Measurements from ENCODE around the gene GMCL2.

Gene GMCL2

DNA sequence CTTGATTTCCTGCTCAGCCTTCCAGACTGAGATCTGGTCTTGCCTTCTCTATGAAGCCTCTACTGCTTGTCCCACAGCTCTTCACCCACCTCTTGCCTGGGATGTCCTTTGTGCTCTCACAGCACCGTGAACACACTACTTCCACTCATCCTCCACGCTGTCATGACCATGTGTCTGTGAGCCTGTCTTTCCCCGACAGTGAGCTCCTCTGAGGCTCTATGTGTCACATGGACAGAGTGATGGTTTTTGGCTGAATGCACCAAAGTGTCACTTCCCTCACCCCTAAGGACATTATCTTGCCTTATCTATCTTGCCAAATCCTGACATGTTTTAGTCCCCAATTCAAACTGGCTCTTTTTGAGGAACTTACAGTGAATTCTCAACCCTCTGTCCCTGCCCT, 34.1 kb upstream of the GMCL2 start:
- Histone ChIP-seq H3K9me3 (ENCODE audit: insufficient read depth, low read depth, low read length) (no peaks in the 10 kb centered on the region), H3K9ac (ENCODE audit: low read depth, low read length) (no peak overlapping the region), H3K4me1 (ENCODE audit: insufficient read depth, low read length) (peaks cover 14% of the 10 kb centered on the region), H3K27me3 (ENCODE audit: insufficient read depth, low read length) (no peaks in the 10 kb centered on the region), H3K27ac (ENCODE audit: low read depth, low read length) (no peak overlapping the region), H3K36me3 (ENCODE audit: insufficient read depth, low read length) (peaks cover 46% of the 10 kb centered on the region), H3K4me3 (ENCODE audit: low read length) (no peak overlapping the region)
- 93% methylated on average over 3 of the region's 3 CpGs for WGBS

GRCh38 chr5:178218827-178219226, 31.7 kb upstream of the GMCL2 start:
- no peaks in the 10 kb centered on the region for H3K9me3 ChIP-seq (ENCODE audit: insufficient read depth, low read depth, low read length)
- no peak overlapping the region for H3K27ac ChIP-seq (ENCODE audit: low read depth, low read length)
- H3K36me3 ChIP-seq (ENCODE audit: insufficient read depth, low read length): peaks cover 66% of the 10 kb centered on the region
- H3K4me1 ChIP-seq (ENCODE audit: insufficient read depth, low read length): peaks cover 8% of the 10 kb centered on the region
- no peaks in the 10 kb centered on the region for H3K27me3 ChIP-seq (ENCODE audit: insufficient read depth, low read length)
- H3K9ac ChIP-seq (ENCODE audit: low read depth, low read length): no peak overlapping the region
- no peak overlapping the region for H3K4me3 ChIP-seq (ENCODE audit: low read length)
- 100% methylated on average over 1 of the region's 3 CpGs for WGBS

DNA sequence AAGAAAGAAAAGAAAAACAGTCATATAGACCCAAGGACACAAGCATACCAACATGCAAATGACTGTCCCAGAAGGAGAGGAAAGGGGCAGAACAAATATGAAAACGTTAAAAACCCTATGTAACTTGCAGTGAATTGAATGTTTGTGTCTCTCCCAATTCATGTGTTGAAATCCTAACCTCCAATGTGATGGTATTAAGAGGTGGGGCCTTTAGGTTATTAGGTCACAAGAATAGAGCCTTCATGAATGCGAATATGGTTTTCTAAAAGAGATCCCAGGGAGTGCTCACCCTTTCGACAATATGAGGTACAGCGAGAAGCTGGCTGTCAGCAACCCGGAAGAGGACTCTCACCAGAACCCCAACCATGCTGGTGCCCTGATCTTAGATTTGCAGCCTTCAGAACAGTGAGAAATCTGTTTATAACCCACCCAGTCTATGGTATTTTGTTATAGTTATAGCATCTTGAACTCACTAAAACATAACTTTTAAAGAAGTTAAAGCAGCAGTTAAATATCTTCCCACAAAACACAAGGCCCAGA, 31.1 kb upstream of the GMCL2 start:
- Histone ChIP-seq H3K36me3 (ENCODE audit: insufficient read depth, low read length) (peaks cover 72% of the 10 kb centered on the region), H3K27ac (ENCODE audit: low read depth, low read length) (peak overlapping the region; percentile 13; the same call in 1 of the 2 replicates), H3K9me3 (ENCODE audit: insufficient read depth, low read depth, low read length) (no peaks in the 10 kb centered on the region), H3K4me3 (ENCODE audit: low read length) (no peak overlapping the region), H3K4me1 (ENCODE audit: insufficient read depth, low read length) (peaks cover 3% of the 10 kb centered on the region), H3K27me3 (ENCODE audit: insufficient read depth, low read length) (no peaks in the 10 kb centered on the region), H3K9ac (ENCODE audit: low read depth, low read length) (no peak overlapping the region)
- 84% methylated on average over 5 of the region's 5 CpGs for WGBS

DNA sequence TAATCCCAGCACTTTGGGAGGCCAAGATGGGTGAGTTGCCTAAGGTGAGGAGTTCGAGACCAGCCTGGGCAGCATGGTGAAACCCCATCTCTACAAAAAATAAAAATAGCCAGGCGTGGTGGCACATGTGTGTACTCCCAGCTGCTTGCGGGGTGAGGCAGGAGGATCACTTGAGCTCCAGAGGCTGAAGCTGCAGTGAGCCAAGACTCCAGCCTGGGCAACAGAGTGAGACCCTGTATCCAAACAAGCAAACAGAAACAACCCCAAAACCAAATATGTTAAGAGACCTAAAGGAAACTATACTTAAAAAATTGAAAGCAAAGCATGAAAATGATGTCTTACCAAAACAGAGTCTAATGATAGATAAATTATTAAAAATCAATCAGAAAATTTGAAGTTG, 29.6 kb upstream of the GMCL2 start:
- WGBS: 97% methylated on average over 3 of the region's 3 CpGs
- no peak overlapping the region for H3K9ac ChIP-seq (ENCODE audit: low read depth, low read length)

DNA sequence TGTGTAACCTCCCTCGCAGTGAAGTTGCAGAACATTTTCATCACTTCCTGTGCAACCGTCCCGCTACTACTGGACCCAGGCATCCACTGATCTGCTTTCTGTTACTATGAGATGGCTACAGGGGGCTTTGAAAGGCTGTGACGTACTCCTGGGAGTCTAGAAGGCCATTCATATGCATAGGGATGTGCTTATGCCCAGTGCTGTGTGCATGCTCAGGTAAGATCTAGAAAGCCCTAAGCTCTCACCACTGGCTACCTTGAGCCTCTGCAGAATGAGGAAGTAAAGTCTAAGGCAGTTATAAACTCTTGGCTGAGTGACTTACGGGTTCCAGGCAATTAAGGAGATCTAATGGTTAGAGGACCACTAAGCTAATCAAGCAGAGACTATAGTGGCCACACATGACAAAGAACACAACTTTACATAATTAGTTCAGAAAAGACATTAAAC, 28.9 kb upstream of the GMCL2 start:
- H3K27me3 ChIP-seq (ENCODE audit: insufficient read depth, low read length): no peaks in the 10 kb centered on the region
- no peak overlapping the region for H3K4me3 ChIP-seq (ENCODE audit: low read length)
- 92% methylated on average over 5 of the region's 5 CpGs for WGBS
- H3K9ac ChIP-seq (ENCODE audit: low read depth, low read length): no peak overlapping the region
- no peak overlapping the region for H3K27ac ChIP-seq (ENCODE audit: low read depth, low read length)
- H3K9me3 ChIP-seq (ENCODE audit: insufficient read depth, low read depth, low read length): no peaks in the 10 kb centered on the region
- peaks cover 80% of the 10 kb centered on the region for H3K36me3 ChIP-seq (ENCODE audit: insufficient read depth, low read length)
- no peaks in the 10 kb centered on the region; the same call in 1 of the 2 replicates for H3K4me1 ChIP-seq (ENCODE audit: insufficient read depth, low read length)

More for the DNA sequence above, 29.6 kb upstream of the GMCL2 start:
- no peak overlapping the region for H3K27ac ChIP-seq (ENCODE audit: low read depth, low read length)
- H3K27me3 ChIP-seq (ENCODE audit: insufficient read depth, low read length): no peaks in the 10 kb centered on the region
- peaks cover 80% of the 10 kb centered on the region for H3K36me3 ChIP-seq (ENCODE audit: insufficient read depth, low read length)
- no peaks in the 10 kb centered on the region for H3K9me3 ChIP-seq (ENCODE audit: insufficient read depth, low read depth, low read length)
- H3K4me1 ChIP-seq (ENCODE audit: insufficient read depth, low read length): no peaks in the 10 kb centered on the region; the same call in 1 of the 2 replicates
- H3K4me3 ChIP-seq (ENCODE audit: low read length): no peak overlapping the region

GRCh38 chr5:178215280-178216002, 28.3 kb upstream of the GMCL2 start:
- Histone ChIP-seq H3K36me3 (ENCODE audit: insufficient read depth, low read length) (peaks cover 80% of the 10 kb centered on the region), H3K9ac (ENCODE audit: low read depth, low read length) (no peak overlapping the region), H3K27ac (ENCODE audit: low read depth, low read length) (no peak overlapping the region), H3K4me1 (ENCODE audit: insufficient read depth, low read length) (no peaks in the 10 kb centered on the region; the same call in 1 of the 2 replicates), H3K27me3 (ENCODE audit: insufficient read depth, low read length) (no peaks in the 10 kb centered on the region), H3K4me3 (ENCODE audit: low read length) (no peak overlapping the region), H3K9me3 (ENCODE audit: insufficient read depth, low read depth, low read length) (no peaks in the 10 kb centered on the region)
- WGBS: 86% methylated on average over 12 of the region's 13 CpGs

DNA sequence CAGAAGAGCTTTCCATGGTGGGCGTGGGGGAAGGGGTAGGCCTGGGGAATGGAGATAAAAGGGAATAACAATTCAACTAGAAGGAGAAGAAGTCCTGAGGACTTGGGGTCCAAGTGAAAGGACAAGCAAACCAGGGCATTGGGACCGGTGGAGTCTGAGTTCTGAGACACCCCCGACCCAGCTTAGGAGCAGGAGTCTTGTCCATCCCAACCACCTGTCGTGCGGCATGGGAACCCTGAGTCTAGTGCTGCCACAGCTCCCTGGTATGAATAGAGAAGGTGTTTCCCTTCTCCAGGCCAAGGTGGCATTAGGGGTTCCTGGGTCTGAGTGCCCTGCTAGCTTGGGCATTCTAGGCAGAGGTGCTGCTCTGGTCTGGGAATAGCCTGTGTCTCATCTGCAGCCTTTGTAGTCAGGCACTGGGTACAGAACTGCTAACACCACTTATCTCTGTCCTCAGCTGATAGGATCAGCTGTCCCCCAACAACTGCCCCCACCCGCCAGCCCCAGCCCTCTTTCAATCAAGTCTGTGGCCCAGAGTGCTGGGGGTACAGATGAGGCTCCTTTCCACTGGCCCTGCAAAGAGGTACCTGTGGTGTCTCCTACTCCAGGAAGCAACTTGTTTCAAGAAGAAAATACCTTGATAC, 27.1 kb upstream of the GMCL2 start:
- no peaks in the 10 kb centered on the region for H3K9me3 ChIP-seq (ENCODE audit: insufficient read depth, low read depth, low read length)
- no peak overlapping the region for H3K9ac ChIP-seq (ENCODE audit: low read depth, low read length)
- no peak overlapping the region for H3K27ac ChIP-seq (ENCODE audit: low read depth, low read length)
- H3K36me3 ChIP-seq (ENCODE audit: insufficient read depth, low read length): peaks cover 90% of the 10 kb centered on the region
- H3K27me3 ChIP-seq (ENCODE audit: insufficient read depth, low read length): no peaks in the 10 kb centered on the region
- WGBS: 94% methylated on average over 6 of the region's 6 CpGs
- no peak overlapping the region for H3K4me3 ChIP-seq (ENCODE audit: low read length)
- H3K4me1 ChIP-seq (ENCODE audit: insufficient read depth, low read length): no peaks in the 10 kb centered on the region; the same call in 1 of the 2 replicates

- H3K27ac ChIP-seq (ENCODE audit: low read depth, low read length): no peak overlapping the region
- 87% methylated on average over 8 of the region's 8 CpGs for WGBS
- no peak overlapping the region for H3K9ac ChIP-seq (ENCODE audit: low read depth, low read length)
These were observed 26.6 kb upstream of the GMCL2 start for GRCh38 chr5:178213748-178214151.

DNA sequence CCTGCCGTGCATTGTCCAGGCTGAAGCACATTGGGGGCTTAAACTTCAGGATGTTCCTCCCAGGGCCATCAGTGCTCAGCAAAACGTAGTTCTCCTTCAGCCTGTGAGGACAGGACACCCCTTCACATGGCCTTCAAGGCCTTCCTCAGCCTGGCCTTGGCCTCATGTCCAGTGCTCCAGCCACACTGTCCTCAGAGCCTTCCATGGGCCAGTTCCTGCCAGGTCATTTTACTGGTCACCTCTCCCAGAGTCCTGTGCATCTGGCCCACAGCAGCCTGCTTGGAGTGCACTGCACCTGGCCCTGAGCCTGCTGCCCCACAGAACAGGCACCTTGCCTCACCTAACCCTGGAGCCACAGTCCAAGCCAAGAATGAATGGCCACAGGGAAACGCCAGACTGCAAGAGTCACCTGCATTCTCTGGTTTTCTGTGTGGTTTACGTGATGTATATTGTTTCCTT, 25.9 kb upstream of the GMCL2 start:
- no peaks in the 10 kb centered on the region for H3K27me3 ChIP-seq (ENCODE audit: insufficient read depth, low read length)
- H3K9ac ChIP-seq (ENCODE audit: low read depth, low read length): no peak overlapping the region
- WGBS: 67% methylated on average over 4 of the region's 4 CpGs
- peak overlapping the region; percentile 9; the same call in 1 of the 2 replicates for H3K27ac ChIP-seq (ENCODE audit: low read depth, low read length)
- peaks cover 90% of the 10 kb centered on the region for H3K36me3 ChIP-seq (ENCODE audit: insufficient read depth, low read length)
- H3K4me1 ChIP-seq (ENCODE audit: insufficient read depth, low read length): no peaks in the 10 kb centered on the region; the same call in 1 of the 2 replicates
- no peak overlapping the region for H3K4me3 ChIP-seq (ENCODE audit: low read length)
- no peaks in the 10 kb centered on the region for H3K9me3 ChIP-seq (ENCODE audit: insufficient read depth, low read depth, low read length)

More at GRCh38 chr5:178213748-178214151, 26.6 kb upstream of the GMCL2 start:
- no peak overlapping the region for H3K4me3 ChIP-seq (ENCODE audit: low read length)
- no peaks in the 10 kb centered on the region; the same call in 1 of the 2 replicates for H3K4me1 ChIP-seq (ENCODE audit: insufficient read depth, low read length)
- peaks cover 90% of the 10 kb centered on the region for H3K36me3 ChIP-seq (ENCODE audit: insufficient read depth, low read length)
- H3K9me3 ChIP-seq (ENCODE audit: insufficient read depth, low read depth, low read length): no peaks in the 10 kb centered on the region
- H3K27me3 ChIP-seq (ENCODE audit: insufficient read depth, low read length): no peaks in the 10 kb centered on the region

GRCh38 chr5:178212241-178213002, 25.3 kb upstream of the GMCL2 start:
- no peak overlapping the region for H3K9ac ChIP-seq (ENCODE audit: low read depth, low read length)

More at GRCh38 chr5:178212241-178213002, 25.3 kb upstream of the GMCL2 start:
- Histone ChIP-seq H3K9me3 (ENCODE audit: insufficient read depth, low read depth, low read length) (no peaks in the 10 kb centered on the region), H3K4me3 (ENCODE audit: low read length) (no peak overlapping the region), H3K4me1 (ENCODE audit: insufficient read depth, low read length) (no peaks in the 10 kb centered on the region; the same call in 1 of the 2 replicates), H3K36me3 (ENCODE audit: insufficient read depth, low read length) (peaks cover 97% of the 10 kb centered on the region), H3K27ac (ENCODE audit: low read depth, low read length) (peak overlapping the region; percentile 9; the same call in 1 of the 2 replicates), H3K27me3 (ENCODE audit: insufficient read depth, low read length) (no peaks in the 10 kb centered on the region)
- 98% methylated on average over 3 of the region's 3 CpGs for WGBS
